CD4-positive, alpha-beta T cell treated with Interleukin-21 for 1 hour (primary cell): ENCODE results near the gene RBM41.

ENCODE experiments used
- DNase-seq: peaks from one replicate; pipeline ENCODE4 v3.0.0-alpha.2; 2020

The RBM41 gene

GRCh38 chrX:107025545-107025944 lies 93.1 kb downstream of the RBM41 start:
- DNase-seq, result peak; percentile 28

GRCh38 chrX:107014936-107015335 lies 103.7 kb downstream of the RBM41 start:
- no peak for DNase-seq
